Measurements from ENCODE around the gene SH2D6. TPM values are rescaled to one million over a fixed set of nuclear protein-coding genes. Genes with fewer than 3 reads are reported as not detected.
A peak's percentile ranks its signal among the peaks of the same experiment; 100 is the strongest.

SH2D6 gene
- total RNA-seq, 3 donors from 2014 or later = 0.26 to 0.54 (median 0.40) TPM

DNA sequence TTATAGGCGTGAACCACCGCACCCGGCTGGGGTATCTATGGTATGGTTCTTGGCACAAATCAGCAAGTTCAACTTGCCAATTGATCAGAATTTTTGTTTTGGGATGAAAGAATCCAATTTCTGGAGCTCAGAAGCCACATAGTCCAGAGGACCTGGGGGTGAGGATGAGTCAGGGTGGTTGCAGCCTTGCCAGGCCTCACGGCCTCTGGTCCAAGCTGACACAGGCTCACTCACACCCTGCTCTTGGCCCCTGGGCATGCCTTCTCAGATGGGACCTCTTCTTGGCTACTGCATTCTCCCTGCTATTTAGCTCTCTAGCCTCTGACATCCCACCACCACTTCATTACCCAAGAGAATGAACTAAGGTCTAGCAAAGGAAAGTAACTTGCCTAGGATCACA lies 24.7 kb upstream of the SH2D6 start:
- Mint-ChIP-seq H3K4me3 (no peak overlapping the region), H3K36me3 (ENCODE audit: insufficient read depth) (peaks cover 10% of the 10 kb centered on the region), H3K4me1 (ENCODE audit: low read depth) (peaks cover 15% of the 10 kb centered on the region), H3K27me3 (ENCODE audit: low read depth) (no peaks in the 10 kb centered on the region), H3K9me3 (no peaks in the 10 kb centered on the region)
- DNase-seq = no peak
- no peak for ATAC-seq

DNA sequence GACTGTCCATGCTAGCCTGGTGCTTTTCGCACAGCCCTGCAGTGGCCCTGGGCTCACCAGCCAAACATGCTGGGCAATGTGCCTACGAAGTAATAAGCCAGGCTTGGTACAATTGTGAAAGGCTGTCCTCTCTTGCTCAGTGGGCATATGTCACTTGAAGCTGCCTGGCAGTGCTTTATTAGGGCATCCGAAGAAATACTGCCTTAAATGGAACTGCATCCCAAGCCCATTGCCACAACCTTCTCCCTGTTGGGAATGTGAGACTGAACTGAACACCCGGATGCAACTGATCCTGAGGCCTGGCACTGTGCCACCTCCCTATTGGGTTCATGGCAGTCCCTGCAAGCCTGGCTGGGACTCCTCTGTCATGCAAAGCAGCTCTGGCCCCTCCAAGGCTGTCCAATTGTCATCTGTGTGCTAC lies 24.2 kb upstream of the SH2D6 start:
- Mint-ChIP-seq H3K27me3 (ENCODE audit: low read depth) (no peaks in the 10 kb centered on the region), H3K4me3 (no peak overlapping the region), H3K36me3 (ENCODE audit: insufficient read depth) (peaks cover 9% of the 10 kb centered on the region), H3K4me1 (ENCODE audit: low read depth) (peaks cover 15% of the 10 kb centered on the region), H3K9me3 (no peaks in the 10 kb centered on the region)
- DNase-seq (no peak), ATAC-seq (no peak)

DNA sequence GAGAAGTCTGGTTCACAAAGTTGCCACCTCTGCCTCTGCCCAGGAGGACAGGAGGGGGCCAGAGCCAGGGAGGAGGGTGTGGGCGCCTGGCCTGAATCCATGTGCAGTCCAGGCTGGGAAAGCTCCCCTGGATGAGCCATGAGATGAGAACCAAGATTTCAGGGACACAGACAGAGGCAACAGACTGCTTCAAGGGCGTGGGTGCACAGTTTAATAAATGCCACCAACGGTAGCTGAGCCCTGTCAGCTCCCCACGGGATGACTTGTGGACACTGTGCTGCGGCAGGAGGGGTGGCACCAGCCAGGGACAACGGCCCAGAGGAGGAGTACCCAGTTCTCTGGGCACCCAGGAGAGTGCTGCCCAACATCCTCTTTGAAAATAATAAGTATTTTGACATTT lies 23.5 kb upstream of the SH2D6 start:
- peaks cover 11% of the 10 kb centered on the region for H3K36me3 Mint-ChIP-seq (ENCODE audit: insufficient read depth)
- ATAC-seq = no peak
- H3K9me3 Mint-ChIP-seq = no peaks in the 10 kb centered on the region
- peaks cover 15% of the 10 kb centered on the region for H3K4me1 Mint-ChIP-seq (ENCODE audit: low read depth)
- no peak overlapping the region for H3K4me3 Mint-ChIP-seq
- H3K27me3 Mint-ChIP-seq (ENCODE audit: low read depth) = no peaks in the 10 kb centered on the region
- no peak for DNase-seq

DNA sequence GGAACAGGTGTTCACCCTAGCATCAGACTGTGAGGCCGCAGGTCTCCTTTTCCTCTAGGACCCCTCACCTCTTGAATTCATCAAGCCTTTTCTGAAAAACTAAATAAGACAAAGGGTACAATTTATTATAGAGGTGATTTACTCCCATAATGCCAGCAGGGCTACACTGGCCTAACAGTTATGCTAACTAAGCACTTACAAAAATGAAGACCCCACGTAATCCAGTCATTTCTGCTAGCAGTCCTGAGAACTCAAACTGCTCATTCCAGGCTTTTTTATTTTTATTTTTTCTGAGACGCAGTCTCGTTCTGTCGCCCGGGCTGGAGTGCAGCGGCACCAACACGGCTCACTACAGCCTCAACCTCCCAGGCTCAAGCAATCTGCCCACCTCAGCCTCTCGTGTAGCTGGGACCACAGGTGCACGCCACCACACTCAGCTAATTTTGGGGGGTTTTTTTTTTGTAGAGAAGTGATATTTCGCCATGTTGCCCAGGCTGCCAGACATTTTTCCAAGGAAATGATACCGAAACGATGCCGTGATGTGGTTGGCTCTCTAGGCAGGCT lies 22.5 kb upstream of the SH2D6 start:
- Mint-ChIP-seq H3K4me1 (ENCODE audit: low read depth) (peaks cover 15% of the 10 kb centered on the region), H3K27me3 (ENCODE audit: low read depth) (no peaks in the 10 kb centered on the region), H3K9me3 (no peaks in the 10 kb centered on the region), H3K4me3 (no peak overlapping the region), H3K36me3 (ENCODE audit: insufficient read depth) (peaks cover 7% of the 10 kb centered on the region)
- DNase-seq (no peak), ATAC-seq (no peak)

DNA sequence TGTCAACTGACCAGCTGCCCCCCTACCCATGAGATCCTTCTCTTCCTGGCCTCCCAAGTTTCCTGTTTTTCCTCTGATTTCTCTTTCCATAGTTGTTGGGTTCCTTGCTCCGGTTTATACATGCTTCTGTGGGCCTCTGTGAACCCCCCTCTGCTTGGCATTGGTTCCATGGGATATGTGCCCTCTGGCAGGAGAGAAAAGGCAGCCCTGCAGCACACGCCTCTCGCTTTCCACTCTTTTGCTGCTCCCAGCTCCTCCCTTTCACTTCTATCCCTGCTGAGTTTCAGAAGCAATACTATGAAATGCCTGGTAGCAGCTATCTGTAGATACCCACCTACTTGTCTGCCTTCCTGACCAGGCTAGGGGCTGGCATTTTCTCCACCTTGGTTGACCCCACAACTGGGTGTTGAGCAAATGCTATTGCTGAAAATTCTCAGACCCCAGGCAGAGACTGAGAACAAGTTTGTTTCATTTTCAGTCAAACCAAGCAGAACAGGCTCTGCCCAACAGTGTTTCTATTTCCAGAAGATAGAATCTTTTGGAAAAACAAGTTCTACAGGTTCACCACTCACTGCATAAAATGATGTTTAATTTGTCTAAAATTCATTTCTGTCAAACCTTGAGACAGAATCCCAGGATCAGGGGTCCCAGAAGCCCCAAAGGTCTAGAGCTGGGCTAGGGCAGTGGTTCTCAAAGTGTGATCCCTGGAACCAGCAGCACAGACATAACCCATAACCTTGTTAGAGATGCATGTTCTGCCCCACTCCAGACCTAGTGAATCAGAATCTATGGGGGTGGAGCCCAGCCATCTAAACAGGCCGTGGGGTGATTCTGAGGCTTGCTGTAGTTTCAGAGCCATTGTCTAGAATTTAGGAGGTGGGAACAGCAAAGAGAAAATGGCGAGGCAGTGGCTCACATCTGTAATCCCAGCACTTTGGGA lies 21.7 kb upstream of the SH2D6 start:
- H3K36me3 Mint-ChIP-seq (ENCODE audit: insufficient read depth) = peaks cover 7% of the 10 kb centered on the region
- peaks cover 8% of the 10 kb centered on the region for H3K4me1 Mint-ChIP-seq (ENCODE audit: low read depth)
- H3K9me3 Mint-ChIP-seq = no peaks in the 10 kb centered on the region
- H3K4me3 Mint-ChIP-seq = no peak overlapping the region
- ATAC-seq (no peak), DNase-seq (no peak)
- H3K27me3 Mint-ChIP-seq (ENCODE audit: low read depth) = no peaks in the 10 kb centered on the region

DNA sequence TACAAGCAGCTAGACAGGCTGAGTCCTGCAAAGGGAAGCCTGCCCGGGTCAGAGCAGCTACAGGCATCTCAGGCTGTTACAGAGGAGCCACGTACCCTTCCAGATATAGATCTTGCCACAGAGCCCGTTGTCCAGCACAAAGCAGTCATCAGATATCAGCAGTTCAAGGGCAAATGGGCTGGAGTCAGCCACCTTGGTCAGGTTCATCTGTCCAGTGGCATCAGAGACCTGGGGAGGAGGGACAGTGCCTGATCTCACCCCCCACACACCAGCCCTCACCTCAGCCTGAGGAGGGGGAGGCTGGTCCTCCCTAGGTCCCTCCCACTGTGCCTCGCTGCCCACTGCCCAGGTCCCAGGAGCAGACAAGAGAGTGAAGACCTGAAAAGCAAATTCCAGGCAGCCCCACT lies 20.6 kb upstream of the SH2D6 start:
- Mint-ChIP-seq H3K9me3 (no peaks in the 10 kb centered on the region), H3K27me3 (ENCODE audit: low read depth) (no peaks in the 10 kb centered on the region)
- no peak for DNase-seq

DNA sequence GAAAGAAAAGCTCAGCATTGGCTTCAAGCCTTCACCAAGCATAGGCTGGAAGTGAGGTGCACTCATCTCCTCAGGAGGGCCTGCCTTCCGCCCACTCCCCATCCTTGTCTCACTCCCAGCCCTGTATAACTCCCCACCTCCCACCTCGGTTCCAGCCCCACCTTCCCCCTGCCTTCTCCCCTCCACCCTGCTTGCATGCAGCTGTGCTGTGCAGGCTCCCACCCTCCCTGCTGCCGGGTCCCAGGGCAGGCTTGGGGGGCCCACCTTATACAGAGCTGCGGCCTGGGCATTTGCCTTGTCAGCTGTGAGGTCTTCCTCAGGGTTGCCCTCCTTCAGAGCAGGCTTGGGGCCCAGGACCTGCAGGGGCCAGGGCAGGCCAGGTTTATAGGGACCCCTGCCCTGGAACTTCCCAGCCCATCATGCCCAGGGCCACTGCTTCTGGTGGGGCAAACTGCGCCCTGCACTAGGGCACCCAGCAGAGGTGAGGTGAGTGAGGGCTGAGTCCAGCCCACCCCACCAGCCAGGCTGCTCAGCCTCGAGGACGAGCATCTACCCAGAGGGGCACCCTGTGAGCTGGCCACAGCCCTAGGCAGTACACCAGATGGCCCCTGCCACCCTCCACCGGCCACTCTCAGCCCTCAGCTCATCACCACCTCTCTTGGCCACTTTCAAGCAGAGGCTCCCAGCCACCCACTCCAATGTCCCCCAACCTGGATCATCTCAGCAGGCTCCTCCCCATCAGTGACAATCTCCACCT lies 19.9 kb upstream of the SH2D6 start:
- no peak for DNase-seq
- ATAC-seq = no peak
- peaks cover 5% of the 10 kb centered on the region for H3K9me3 Mint-ChIP-seq

More for the DNA sequence above, 20.6 kb upstream of the SH2D6 start:
- H3K36me3 Mint-ChIP-seq (ENCODE audit: insufficient read depth) = peaks cover 9% of the 10 kb centered on the region
- H3K4me1 Mint-ChIP-seq (ENCODE audit: low read depth) = peaks cover 3% of the 10 kb centered on the region
- no peak for ATAC-seq
- no peak overlapping the region for H3K4me3 Mint-ChIP-seq

DNA sequence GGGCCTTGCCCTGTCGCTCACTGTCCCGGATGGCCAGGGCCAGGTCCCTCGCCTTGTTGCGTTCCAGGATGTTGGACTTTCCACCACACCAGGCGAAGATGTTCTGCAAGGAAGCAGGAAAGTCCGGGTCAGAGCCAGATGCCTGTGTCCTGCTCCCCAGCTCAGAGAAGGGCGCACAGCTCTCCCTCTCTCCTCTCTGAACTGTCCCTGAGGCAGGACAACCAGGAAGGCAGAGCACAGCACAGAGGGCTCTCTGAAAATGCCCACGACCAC lies 19.4 kb upstream of the SH2D6 start:
- DNase-seq (no peak), ATAC-seq (no peak)
- no peaks in the 10 kb centered on the region for H3K27me3 Mint-ChIP-seq (ENCODE audit: low read depth)
- H3K4me3 Mint-ChIP-seq = no peak overlapping the region
- H3K9me3 Mint-ChIP-seq = peaks cover 5% of the 10 kb centered on the region
- H3K36me3 Mint-ChIP-seq (ENCODE audit: insufficient read depth) = peaks cover 9% of the 10 kb centered on the region
- H3K4me1 Mint-ChIP-seq (ENCODE audit: low read depth) = peaks cover 1% of the 10 kb centered on the region

More for the DNA sequence above, 19.9 kb upstream of the SH2D6 start:
- Mint-ChIP-seq H3K4me3 (no peak overlapping the region), H3K27me3 (ENCODE audit: low read depth) (no peaks in the 10 kb centered on the region), H3K4me1 (ENCODE audit: low read depth) (peaks cover 3% of the 10 kb centered on the region), H3K36me3 (ENCODE audit: insufficient read depth) (peaks cover 9% of the 10 kb centered on the region)

DNA sequence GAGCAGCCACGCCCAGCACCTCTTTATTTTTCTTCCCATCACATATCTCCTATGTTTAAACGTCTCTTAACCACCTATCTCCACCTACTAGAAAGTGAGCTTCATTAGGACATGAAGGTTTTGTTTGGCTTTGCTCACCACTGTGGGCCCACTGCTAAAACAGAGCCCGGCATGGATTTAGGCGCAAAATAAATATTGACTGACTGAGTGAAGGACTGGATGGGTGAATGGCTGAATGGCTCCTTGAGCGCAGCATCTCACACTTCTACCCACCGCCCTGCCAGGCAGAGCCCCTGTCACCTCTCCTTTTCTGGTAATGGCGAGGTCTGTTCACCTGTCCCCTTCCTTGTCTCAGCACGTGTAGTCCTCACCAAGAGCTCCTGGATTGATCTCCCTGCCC lies 18.5 kb upstream of the SH2D6 start:
- no peak for DNase-seq
- Mint-ChIP-seq H3K4me3 (no peak overlapping the region), H3K9me3 (peaks cover 5% of the 10 kb centered on the region), H3K4me1 (ENCODE audit: low read depth) (peaks cover 3% of the 10 kb centered on the region), H3K27me3 (ENCODE audit: low read depth) (no peaks in the 10 kb centered on the region), H3K36me3 (ENCODE audit: insufficient read depth) (peaks cover 9% of the 10 kb centered on the region)
- ATAC-seq = no peak

DNA sequence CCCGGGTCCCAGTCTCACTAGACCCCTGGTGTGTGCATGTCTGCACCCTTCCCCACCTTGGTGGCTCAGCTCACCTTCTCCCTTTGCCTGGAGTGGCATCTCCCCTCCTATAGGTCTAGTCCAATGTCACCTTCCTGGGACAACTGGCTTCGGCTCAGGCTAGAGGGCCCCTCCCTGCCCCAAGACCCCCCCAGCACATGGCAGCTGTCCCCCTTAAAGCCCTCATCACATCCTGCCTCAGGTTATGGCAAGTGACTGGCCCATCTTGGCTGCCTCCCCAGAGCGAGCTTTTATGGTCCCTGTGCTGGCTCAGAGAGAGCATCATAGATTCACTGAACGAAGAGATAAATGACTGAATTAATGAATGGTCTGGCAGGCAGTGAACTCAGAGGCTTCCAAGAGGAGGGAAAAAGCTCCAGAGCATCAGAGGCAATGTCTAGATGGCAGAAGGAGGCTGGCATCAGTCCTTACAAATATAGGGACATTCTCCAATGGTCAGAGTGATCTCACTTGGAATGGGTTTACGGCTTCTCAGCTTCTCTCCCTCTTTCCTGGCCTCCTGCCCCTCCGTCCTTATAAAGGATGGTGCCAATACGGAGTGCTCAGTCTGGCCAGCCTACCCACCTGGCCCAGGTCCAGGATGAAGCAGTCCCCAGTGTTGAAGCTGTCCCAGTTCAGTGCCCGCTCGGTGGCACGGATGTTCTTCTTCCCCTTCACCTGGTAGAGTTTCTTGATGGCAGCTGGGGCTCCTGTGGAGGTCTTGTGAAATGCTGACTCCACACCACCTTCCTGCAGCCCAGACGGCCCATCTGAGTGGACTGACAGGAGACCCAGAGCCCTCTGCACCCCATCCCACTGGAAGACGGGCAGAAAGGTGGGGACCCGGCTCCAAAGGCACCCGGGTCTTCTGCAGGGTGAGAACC lies 17.7 kb upstream of the SH2D6 start:
- ATAC-seq = no peak
- peaks cover 5% of the 10 kb centered on the region for H3K9me3 Mint-ChIP-seq
- H3K4me1 Mint-ChIP-seq (ENCODE audit: low read depth) = peaks cover 10% of the 10 kb centered on the region
- no peaks in the 10 kb centered on the region for H3K27me3 Mint-ChIP-seq (ENCODE audit: low read depth)
- DNase-seq = no peak
- peaks cover 9% of the 10 kb centered on the region for H3K36me3 Mint-ChIP-seq (ENCODE audit: insufficient read depth)
- H3K4me3 Mint-ChIP-seq = no peak overlapping the region

DNA sequence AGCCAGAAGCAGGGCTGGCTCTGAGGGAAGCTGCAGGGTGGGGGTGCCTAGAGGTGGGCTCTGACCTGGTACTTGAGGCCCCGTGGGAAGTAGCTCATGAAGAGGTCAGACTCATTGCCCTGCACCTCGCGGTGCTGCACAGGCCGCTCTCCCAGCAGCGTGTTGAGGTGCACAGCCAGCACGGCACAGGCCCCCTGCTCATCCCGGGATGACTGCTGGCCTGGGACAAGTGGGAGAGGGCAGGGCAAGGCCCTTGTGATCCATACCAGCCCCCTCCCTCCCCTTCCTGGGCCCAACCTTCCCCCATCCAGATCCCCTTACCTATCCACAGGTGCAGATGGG lies 17.1 kb upstream of the SH2D6 start:
- DNase-seq (no peak), ATAC-seq (no peak)
- Mint-ChIP-seq H3K4me3 (no peak overlapping the region), H3K4me1 (ENCODE audit: low read depth) (peaks cover 17% of the 10 kb centered on the region), H3K27me3 (ENCODE audit: low read depth) (no peaks in the 10 kb centered on the region), H3K36me3 (ENCODE audit: insufficient read depth) (peaks cover 9% of the 10 kb centered on the region), H3K9me3 (peaks cover 5% of the 10 kb centered on the region)

DNA sequence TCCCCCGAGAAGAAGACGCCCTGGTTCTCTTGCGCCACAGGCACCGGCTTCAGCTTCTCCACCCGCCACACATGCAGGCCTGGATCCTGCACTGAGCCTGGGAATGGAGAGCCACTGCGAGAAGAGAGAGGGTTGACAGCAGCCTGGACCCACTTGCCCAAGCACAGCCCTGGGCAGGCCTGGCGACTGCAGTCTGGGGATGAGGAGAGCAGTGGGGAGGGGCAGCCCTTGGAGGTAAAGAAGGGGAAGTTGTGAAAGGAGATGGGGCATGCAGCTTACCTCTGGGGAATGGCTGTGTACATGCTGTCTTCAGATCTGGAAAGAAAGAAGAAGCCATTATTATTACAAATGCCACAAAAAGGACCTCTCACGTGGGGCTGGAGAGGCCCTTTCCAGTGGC lies 16.7 kb upstream of the SH2D6 start:
- Mint-ChIP-seq H3K9me3 (peaks cover 5% of the 10 kb centered on the region), H3K4me1 (ENCODE audit: low read depth) (peaks cover 17% of the 10 kb centered on the region), H3K27me3 (ENCODE audit: low read depth) (no peaks in the 10 kb centered on the region)

DNA sequence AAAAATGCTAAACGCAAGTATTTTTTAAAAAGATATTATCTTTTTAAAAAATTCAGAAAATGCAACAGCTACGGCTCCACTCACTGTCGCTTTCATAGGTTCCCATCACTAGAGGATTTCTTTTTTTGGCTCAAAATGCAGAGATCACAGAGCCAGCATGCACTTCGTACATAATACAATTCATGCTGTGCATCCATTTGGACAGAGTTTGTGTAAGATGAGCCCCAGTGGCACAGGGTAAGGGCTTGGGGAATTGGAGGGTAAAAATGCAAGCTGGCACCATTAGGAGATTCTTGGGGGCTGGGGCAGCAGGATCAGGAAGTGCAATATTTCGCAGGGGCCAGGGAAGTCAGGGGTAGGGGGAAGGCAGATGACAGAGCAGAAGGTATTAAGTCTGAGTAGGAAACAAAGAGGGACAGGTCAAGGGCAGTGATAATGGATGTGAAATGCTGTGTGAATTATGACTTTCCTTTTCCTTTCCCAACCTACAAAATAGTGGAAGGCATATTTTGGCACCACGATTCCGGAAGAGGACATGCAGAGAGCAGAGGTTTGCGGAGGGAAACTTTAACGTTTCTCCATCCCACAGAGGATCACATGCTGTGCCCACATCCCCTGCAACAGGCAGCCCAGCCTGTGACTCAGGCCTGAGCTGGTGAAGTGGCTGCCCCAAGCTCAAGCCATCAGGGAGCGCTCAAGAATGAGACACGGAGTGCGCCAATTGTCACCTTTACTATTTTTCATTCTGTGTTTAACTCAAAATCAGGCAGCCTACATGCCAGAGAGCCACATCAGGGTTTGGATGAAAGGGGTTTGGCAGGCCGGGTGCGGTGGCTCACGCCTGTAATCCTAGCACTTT lies 13.1 kb upstream of the SH2D6 start:
- Mint-ChIP-seq H3K9me3 (peaks cover 5% of the 10 kb centered on the region), H3K4me1 (ENCODE audit: low read depth) (peaks cover 44% of the 10 kb centered on the region), H3K36me3 (ENCODE audit: insufficient read depth) (peaks cover 2% of the 10 kb centered on the region), H3K27me3 (ENCODE audit: low read depth) (no peaks in the 10 kb centered on the region), H3K4me3 (peak overlapping the region; percentile 71)
- ATAC-seq (peak; percentile 86 to 94), DNase-seq (peak; percentile 63)

More for the DNA sequence above, 16.7 kb upstream of the SH2D6 start:
- no peak for ATAC-seq
- no peak for DNase-seq
- Mint-ChIP-seq H3K4me3 (no peak overlapping the region), H3K36me3 (ENCODE audit: insufficient read depth) (peaks cover 9% of the 10 kb centered on the region)

All from activated T-cell treated with anti-CD3 and anti-CD28 coated beads, Interleukin-2, amount 50 U/mL, for 4 hours (primary cell).